Measurements from ENCODE around the gene NPEPL1. TPM values are rescaled to one million over a fixed set of nuclear protein-coding genes. Genes with fewer than 3 reads are reported as not detected.

Gene NPEPL1
- total RNA-seq, 1 experiment from 2014 or later, result 6.8 TPM

GRCh38 chr20:58682656-58683531 is 9.7 kb upstream of the NPEPL1 start:
- no peak for DNase-seq (ENCODE audit: low read depth)

DNA sequence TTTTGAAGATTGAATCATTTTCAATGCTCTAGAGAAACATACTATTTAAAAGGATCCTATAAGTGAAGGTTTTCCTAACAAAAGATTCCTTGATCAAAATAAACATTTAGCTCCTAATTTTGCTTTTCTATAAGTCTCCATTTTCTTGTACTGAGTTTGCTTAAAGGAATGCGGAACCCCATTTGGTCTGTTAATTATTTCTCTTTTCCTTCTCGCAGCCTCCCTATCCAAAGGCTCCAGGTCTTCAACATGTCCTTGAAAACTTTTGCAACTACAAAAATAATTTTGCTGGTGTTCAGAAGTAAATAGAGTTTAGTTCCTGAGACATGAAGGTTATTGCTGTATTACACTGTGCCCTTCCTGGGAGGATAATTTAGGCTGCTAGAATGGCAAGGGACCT is 8.3 kb upstream of the NPEPL1 start:
- DNase-seq (ENCODE audit: low read depth), result no peak

- DNase-seq (ENCODE audit: low read depth), result no peak
Measured at GRCh38 chr20:58685988-58686387, 6.6 kb upstream of the NPEPL1 start.

GRCh38 chr20:58688414-58688813 is 4.2 kb upstream of the NPEPL1 start:
- no peak for DNase-seq (ENCODE audit: low read depth)

DNA sequence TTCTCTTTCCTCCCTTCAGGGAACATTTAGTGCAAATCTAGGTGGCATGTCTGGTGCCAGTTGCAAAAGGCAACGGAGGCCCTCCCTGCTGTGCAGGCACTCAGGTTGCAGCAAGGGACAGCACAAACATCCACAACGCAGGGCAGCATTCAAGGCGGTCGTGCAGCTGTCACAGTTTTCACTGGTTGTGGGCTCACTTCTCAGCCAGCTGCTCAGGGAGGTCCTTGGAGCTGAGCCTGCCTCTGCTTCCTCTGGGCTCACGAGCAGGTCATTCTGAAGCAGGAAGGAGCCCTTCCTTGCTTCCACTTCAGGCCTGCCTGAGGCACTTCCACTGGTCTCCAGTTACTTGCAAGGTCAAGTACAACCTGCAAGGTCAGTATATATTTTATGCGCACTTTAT is 3.8 kb upstream of the NPEPL1 start:
- no peak for DNase-seq (ENCODE audit: low read depth)

DNA sequence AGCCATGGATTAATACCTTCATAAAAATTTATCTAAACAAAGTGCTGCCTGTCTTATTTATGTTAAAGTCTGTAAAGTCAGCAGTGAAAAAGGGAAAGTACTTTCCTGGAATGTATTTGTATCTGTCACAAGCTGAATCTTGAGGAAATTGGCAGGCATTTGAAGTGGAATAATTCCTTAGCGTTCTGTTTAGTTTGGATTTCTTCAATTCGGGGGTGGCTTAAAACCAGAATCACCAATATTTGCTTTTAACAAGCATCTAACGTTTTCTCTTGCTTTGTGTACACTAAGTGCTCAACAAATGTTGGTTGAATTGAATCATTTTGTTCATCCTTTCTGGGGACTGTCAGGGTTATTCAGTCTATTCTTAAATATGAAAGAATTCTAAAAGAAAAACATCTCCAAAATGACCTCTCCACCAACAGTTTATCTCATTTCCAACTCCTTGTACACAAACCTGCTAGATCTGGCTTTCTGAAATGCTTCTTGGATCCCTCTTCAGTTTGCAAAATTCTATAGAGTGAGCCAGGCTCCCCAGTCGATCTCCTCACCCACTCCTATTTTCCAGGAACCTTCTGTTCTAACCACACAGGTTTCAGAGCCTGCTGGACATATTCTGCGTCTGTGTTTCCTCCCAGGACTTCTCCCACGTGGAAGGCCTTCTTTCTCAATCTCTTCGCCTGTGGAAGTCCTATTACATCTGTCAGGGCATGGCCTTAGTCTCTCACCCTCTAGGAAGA is 2.0 kb upstream of the NPEPL1 start:
- no peak for DNase-seq (ENCODE audit: low read depth)

- DNase-seq (ENCODE audit: low read depth), result no peak
Measured at GRCh38 chr20:58691773-58692578, 624 bp upstream of the NPEPL1 start.

GRCh38 chr20:58693226-58694006 is 816 bp downstream of the NPEPL1 start:
- DNase-seq (ENCODE audit: low read depth), result no peak

- no peak for DNase-seq (ENCODE audit: low read depth)
Measured at GRCh38 chr20:58694241-58695083, 1.9 kb downstream of the NPEPL1 start.

- DNase-seq (ENCODE audit: low read depth), result no peak
Measured at GRCh38 chr20:58695084-58695722, 2.6 kb downstream of the NPEPL1 start.

GRCh38 chr20:58695895-58696375 is 3.3 kb downstream of the NPEPL1 start:
- no peak for DNase-seq (ENCODE audit: low read depth)

DNA sequence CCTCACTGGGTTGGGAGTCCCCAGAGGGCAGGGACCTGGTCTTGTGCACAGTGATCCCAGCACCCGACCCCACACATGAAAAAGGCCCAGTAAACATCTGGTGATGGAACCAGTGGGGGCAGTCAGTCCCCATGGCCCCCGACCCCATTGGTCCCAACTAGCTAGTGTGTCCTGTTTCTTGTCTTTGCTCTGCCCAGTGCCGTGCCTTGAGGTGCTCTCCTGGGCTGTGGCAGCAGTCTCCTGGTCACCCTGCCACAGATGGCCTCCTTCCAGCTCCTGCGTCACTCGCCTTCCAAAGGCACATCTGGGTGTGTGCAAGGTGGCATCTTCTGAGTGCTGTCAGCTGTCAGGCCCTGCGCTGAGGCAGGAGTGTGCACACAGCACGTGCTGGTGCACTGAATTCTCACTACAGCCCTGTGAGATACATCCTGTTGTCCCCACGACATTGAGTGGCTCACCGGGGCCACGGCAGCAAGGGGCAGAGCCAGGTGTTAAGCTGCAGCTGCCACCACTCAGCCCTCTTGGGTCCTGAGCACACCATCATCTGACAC is 3.9 kb downstream of the NPEPL1 start:
- DNase-seq (ENCODE audit: low read depth), result no peak

GRCh38 chr20:58697201-58697866 is 4.7 kb downstream of the NPEPL1 start:
- DNase-seq (ENCODE audit: low read depth), result no peak

DNA sequence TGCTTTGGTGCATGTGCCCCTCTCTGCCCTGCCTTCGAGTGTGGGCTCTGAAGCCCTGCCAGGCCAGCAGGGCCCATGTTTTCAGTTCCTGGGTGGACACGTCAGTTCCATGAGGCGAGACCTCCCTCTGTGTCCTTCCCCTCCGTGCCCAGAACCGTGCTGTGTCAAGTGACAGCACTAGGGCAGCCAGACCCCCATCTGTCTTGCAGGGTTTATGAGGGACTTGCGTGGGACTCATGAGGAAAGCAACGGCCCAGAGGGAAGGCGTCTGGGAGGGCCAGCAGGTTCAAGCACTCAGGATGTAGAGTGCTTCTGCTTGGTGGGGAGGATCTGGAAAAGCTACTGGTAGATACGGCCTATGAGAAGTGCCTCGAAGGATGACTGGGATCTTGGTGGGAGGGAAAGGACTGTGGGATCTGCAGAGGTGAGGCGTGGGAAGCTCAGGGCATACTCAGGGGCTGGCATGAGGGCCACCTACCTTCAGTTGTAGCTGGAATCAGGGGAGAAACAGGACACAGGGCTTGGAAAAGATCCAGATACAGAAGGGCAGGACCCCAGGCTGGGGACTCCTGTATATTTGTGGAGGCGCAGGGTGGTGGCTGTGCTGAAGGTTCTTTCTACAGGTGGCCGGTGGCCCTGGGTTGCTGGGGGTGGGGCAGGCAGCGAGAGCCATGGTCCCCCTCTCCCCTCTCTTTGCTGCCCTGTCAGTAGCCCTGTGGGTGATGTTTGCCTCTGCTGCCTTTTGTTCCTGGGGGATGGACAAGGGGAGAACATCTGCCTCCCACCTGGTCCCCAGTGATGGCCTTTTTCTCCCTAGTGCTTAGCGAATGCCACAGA is 5.5 kb downstream of the NPEPL1 start:
- DNase-seq (ENCODE audit: low read depth), result no peak

GRCh38 chr20:58698741-58699622 is 6.4 kb downstream of the NPEPL1 start:
- DNase-seq (ENCODE audit: low read depth), result no peak

GRCh38 chr20:58699623-58700107 is 7.1 kb downstream of the NPEPL1 start:
- no peak for DNase-seq (ENCODE audit: low read depth)
